ENCODE measurements around the gene FLOT1. TPM values are rescaled to one million over a fixed set of nuclear protein-coding genes. Genes with fewer than 3 reads are reported as not detected.
A peak's percentile ranks its signal among the peaks of the same experiment; 100 is the strongest.

The FLOT1 gene
- total and polyA plus RNA-seq, 2 of the 13 experiments (the other 11 are each of a cell fraction or from before 2014, with no cell fraction given), result 82.3 to 130 TPM

DNA sequence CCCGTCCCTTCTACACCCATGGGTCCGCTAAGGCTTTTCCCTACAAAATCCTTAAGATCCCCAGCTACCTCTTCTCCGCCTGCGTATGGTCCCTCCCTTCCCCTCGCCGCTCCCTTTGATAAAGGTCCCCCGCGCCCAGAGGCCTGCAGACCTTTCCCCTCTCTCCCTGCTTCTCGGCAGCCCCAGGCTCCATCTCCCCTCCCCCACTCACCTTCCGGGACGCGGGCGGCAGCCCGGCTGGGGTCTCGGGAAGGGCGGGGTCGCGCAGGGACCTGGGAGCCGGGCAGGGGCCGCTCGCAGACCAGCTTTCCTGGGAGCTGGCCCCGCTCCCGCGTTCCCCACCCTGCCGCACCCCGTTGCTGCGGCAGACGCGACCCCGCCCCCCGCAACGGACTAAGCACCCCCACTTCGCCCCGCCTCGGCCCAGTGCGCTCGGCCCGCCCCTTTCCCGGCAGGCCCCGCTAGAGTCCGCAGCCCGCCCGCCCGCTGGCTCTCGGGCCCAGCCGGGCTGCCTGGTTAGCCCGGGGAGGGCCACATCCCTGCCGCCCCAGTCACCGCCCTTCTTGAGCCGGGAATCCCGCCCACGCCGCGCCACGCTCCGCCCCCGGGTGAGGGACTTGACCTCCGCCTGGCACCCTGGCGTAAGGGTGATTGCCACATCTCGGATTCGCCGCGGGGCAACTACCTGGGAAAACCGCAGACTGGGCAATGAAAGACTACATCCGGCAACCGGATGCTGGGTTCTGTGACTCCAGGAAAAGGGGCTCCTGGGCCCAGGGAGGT, at the start of gene FLOT1 (continued):
- TF ChIP-seq, protein P1, sequence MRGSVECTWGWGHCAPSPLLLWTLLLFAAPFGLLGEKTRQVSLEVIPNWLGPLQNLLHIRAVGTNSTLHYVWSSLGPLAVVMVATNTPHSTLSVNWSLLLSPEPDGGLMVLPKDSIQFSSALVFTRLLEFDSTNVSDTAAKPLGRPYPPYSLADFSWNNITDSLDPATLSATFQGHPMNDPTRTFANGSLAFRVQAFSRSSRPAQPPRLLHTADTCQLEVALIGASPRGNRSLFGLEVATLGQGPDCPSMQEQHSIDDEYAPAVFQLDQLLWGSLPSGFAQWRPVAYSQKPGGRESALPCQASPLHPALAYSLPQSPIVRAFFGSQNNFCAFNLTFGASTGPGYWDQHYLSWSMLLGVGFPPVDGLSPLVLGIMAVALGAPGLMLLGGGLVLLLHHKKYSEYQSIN (CRISPR knock-in tag; IDR thresholded peaks at IDR 0.05; ENCODE audit: borderline replicate concordance), result no peak
- peak; percentile 83 for TF ChIP-seq HDAC2 (CRISPR knock-in tag; IDR thresholded peaks at IDR 0.05)
- TF ChIP-seq RARA (CRISPR knock-in tag; IDR thresholded peaks at IDR 0.05), result peak; percentile 99
- TF ChIP-seq ERF (CRISPR knock-in tag; IDR thresholded peaks at IDR 0.05), result peak; percentile 59
- peak; percentile 56; the same call in 1 of the 2 replicates for TF ChIP-seq NCOR1 (IDR thresholded peaks at IDR 0.05; ENCODE audit: borderline replicate concordance, low read length)
- TF ChIP-seq SMYD3 (CRISPR knock-in tag; IDR thresholded peaks at IDR 0.05), result peak; percentile 15; the same call in 1 of the 2 replicates
- TF ChIP-seq HNRNPH1 (optimal IDR thresholded peaks at IDR 0.05; ENCODE audit: low read depth, low read length), result peak; percentile 98
- peak; percentile 17 for TF ChIP-seq THYN1 (CRISPR knock-in tag; IDR thresholded peaks at IDR 0.05; ENCODE audit: borderline replicate concordance, low read depth)
- no peak for TF ChIP-seq ZNF775 (CRISPR knock-in tag; IDR thresholded peaks at IDR 0.05; ENCODE audit: borderline replicate concordance)
- no peak for TF ChIP-seq FOXA1 (IDR thresholded peaks at IDR 0.05)
- TF ChIP-seq FOXA1 (CRISPR knock-in tag; IDR thresholded peaks at IDR 0.05), result peak; percentile 57; the same call in 1 of the 2 replicates
- TF ChIP-seq NR2F1 (CRISPR knock-in tag; IDR thresholded peaks at IDR 0.05), result peak; percentile 81 to 85
- peak; percentile 68; the same call in 1 of the 2 replicates for TF ChIP-seq ZNF709 (CRISPR knock-in tag; IDR thresholded peaks at IDR 0.05)
- peak; percentile 64 for TF ChIP-seq RAD21 (CRISPR knock-in tag; IDR thresholded peaks at IDR 0.05)
- TF ChIP-seq ZSCAN9 (CRISPR knock-in tag; IDR thresholded peaks at IDR 0.05; ENCODE audit: borderline replicate concordance), result peak; percentile 91; the same call in 1 of the 2 replicates
- TF ChIP-seq ZFP82 (CRISPR knock-in tag; IDR thresholded peaks at IDR 0.05; ENCODE audit: borderline replicate concordance), result 0 out of 2 replicates have a peak, but pooled peaks have one; percentile 35
- peak; percentile 26 for TF ChIP-seq STAG1 (CRISPR knock-in tag; IDR thresholded peaks at IDR 0.05)
- TF ChIP-seq ZNF547 (CRISPR knock-in tag; IDR thresholded peaks at IDR 0.05), result peak; percentile 98
- 0 out of 2 replicates have a peak, but pooled peaks have one; percentile 68 for TF ChIP-seq ZBTB3 (CRISPR knock-in tag; IDR thresholded peaks at IDR 0.05; ENCODE audit: borderline replicate concordance, low read depth)
- peak; percentile 57 for TF ChIP-seq ZNF496 (CRISPR knock-in tag; IDR thresholded peaks at IDR 0.05; ENCODE audit: insufficient replicate concordance)
- TF ChIP-seq ZNF563 (CRISPR knock-in tag; IDR thresholded peaks at IDR 0.05), result peak; percentile 94
- no peak; the same call in 1 of the 2 replicates for TF ChIP-seq NKX3-1 (CRISPR knock-in tag; IDR thresholded peaks at IDR 0.05)
- TF ChIP-seq, protein P2, sequence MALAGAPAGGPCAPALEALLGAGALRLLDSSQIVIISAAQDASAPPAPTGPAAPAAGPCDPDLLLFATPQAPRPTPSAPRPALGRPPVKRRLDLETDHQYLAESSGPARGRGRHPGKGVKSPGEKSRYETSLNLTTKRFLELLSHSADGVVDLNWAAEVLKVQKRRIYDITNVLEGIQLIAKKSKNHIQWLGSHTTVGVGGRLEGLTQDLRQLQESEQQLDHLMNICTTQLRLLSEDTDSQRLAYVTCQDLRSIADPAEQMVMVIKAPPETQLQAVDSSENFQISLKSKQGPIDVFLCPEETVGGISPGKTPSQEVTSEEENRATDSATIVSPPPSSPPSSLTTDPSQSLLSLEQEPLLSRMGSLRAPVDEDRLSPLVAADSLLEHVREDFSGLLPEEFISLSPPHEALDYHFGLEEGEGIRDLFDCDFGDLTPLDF (CRISPR knock-in tag; IDR thresholded peaks at IDR 0.05), result peak; percentile 80; the same call in 1 of the 2 replicates
- TF ChIP-seq ZNF44 (CRISPR knock-in tag; IDR thresholded peaks at IDR 0.05), result 0 out of 2 replicates have a peak, but pooled peaks have one; percentile 11
- TF ChIP-seq, protein P3, sequence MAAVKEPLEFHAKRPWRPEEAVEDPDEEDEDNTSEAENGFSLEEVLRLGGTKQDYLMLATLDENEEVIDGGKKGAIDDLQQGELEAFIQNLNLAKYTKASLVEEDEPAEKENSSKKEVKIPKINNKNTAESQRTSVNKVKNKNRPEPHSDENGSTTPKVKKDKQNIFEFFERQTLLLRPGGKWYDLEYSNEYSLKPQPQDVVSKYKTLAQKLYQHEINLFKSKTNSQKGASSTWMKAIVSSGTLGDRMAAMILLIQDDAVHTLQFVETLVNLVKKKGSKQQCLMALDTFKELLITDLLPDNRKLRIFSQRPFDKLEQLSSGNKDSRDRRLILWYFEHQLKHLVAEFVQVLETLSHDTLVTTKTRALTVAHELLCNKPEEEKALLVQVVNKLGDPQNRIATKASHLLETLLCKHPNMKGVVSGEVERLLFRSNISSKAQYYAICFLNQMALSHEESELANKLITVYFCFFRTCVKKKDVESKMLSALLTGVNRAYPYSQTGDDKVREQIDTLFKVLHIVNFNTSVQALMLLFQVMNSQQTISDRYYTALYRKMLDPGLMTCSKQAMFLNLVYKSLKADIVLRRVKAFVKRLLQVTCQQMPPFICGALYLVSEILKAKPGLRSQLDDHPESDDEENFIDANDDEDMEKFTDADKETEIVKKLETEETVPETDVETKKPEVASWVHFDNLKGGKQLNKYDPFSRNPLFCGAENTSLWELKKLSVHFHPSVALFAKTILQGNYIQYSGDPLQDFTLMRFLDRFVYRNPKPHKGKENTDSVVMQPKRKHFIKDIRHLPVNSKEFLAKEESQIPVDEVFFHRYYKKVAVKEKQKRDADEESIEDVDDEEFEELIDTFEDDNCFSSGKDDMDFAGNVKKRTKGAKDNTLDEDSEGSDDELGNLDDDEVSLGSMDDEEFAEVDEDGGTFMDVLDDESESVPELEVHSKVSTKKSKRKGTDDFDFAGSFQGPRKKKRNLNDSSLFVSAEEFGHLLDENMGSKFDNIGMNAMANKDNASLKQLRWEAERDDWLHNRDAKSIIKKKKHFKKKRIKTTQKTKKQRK (IDR thresholded peaks at IDR 0.05; ENCODE audit: low read length), result no peak
- no peak for TF ChIP-seq ZNF678 (CRISPR knock-in tag; IDR thresholded peaks at IDR 0.05)
